Kidney (tissue), 14 donors: ENCODE measurements around the gene GZMM. TPM values are rescaled to one million over a fixed set of nuclear protein-coding genes. Genes with fewer than 3 reads are reported as not detected.

ENCODE experiments used
- DNase-seq, 5 donors: peaks; one replicate each; pipeline ENCODE4 v3.0.0-alpha.2; 2013 to 2020
- FAIRE-seq: peaks from 2 replicates; lab custom pipeline; 2012; peaks lifted over from hg19 to GRCh38; lab: Jason Lieb, UNC
- H3K27ac ChIP-seq, 2 donors: one replicate each; pipeline ENCODE4 v1.7.0; 2013; ENCODE audit warnings: low read depth in 2 of 2, low read length in 2 of 2, inconsistent platforms in 1 of 2
- H3K27me3 ChIP-seq: one replicate; pipeline ENCODE4 v1.7.1; 2013; ENCODE audit warnings: low read length, inconsistent platforms; ENCODE audit not compliant: control insufficient read depth, insufficient read depth
- H3K36me3 ChIP-seq, 3 donors: one replicate each; pipeline versions ENCODE4 v1.7.0 to v1.7.1; 2013; ENCODE audit warnings: low read length in 3 of 3, control low read depth in 1 of 3, inconsistent platforms in 1 of 3; ENCODE audit not compliant: insufficient read depth in 3 of 3, control insufficient read depth in 2 of 3
- H3K4me1 ChIP-seq, 3 donors: one replicate each; pipeline versions ENCODE4 v1.7.0 to v1.7.1; 2013; ENCODE audit warnings: low read length in 3 of 3, inconsistent platforms in 1 of 3, low read depth in 1 of 3; ENCODE audit not compliant: control insufficient read depth in 2 of 3, insufficient read depth in 2 of 3
- H3K4me3 ChIP-seq, 3 donors: one replicate each; pipeline versions ENCODE4 v1.7.0 to v1.8.1; 2013; ENCODE audit warnings: low read length in 3 of 3, control low read depth in 1 of 3, inconsistent platforms in 1 of 3
- H3K9ac ChIP-seq, 3 donors: one replicate each; pipeline versions ENCODE4 v1.7.0 to v1.7.1; 2013; ENCODE audit warnings: low read length in 3 of 3, control low read depth in 1 of 3, inconsistent platforms in 1 of 3
- H3K9me3 ChIP-seq, 3 donors: one replicate each; pipeline versions ENCODE4 v1.7.0 to v1.7.1; 2013; ENCODE audit warnings: low read length in 3 of 3, control low read depth in 1 of 3, inconsistent platforms in 1 of 3; ENCODE audit not compliant: control insufficient read depth in 2 of 3, insufficient read depth in 1 of 3
- intact Hi-C: fragments of 100-400 bp; cut with DNase I; formaldehyde crosslinking; loops from one replicate; pipeline ENCODE4 v1.11.1; 2022
- polyA plus RNA-seq: library from polyadenylated mRNA; stranded (reverse); fragments of 350-450 nt; fragmentation: Illumina TruSeq; extraction: RNeasy Lipid Tissue Mini Kit (QIAGEN cat#74804); gene quantifications from one replicate; pipeline ENCODE4 v1.2.3, GENCODE V29; 2014; ENCODE audit warnings: low read depth, low replicate concordance; ENCODE audit not compliant: insufficient read depth
- total RNA-seq: library from RNA; stranded (reverse); fragmentation: NEBNext Ultra II Directional; extraction: Animal tissue kit (Norgen Biotek cat#: 25700); gene quantifications from one replicate; pipeline ENCODE4 v1.2.1, GENCODE V29; 2021
- TF ChIP-seq, protein P1 (sequence below): IDR thresholded peaks from 3 replicates; pipeline ENCODE4 v1.5.1; 2012; ENCODE audit warnings: mild to moderate bottlenecking, moderate library complexity, borderline replicate concordance; ENCODE audit not compliant: insufficient read depth; ENCODE audit errors: extremely low read depth
- donor health status: control.
- donor health status: control.
- donor health status: control.
- donor health status: control.
- donor health status: control.
- donor health status: DM: yes; HTN: yes; CAD: no.
- donor health status: Normal renal cell carcinoma (clear cell type).

Gene GZMM
- total and polyA plus RNA-seq, 2 donors from 2014 or later: 2.8 TPM; not detected in 1

DNA sequence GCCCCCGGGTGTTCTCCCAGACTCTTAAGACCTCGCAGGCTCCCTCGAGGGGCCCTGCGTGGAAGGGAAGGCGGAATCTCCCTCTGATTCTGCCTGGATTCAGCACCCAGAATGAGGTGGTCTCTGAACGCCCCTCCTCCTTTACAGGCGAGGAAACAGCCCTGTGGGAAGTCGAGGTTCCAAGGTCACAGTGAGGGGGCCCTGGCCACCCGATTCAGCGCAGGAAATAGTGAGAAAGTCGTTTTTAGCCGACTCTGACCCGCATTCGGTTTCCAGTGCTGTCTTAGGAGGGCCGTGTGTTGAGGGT is 29.6 kb downstream of the GZMM start:
- H3K27ac ChIP-seq: peak overlapping the region; percentile 83 to 89
- TF ChIP-seq, protein P1, sequence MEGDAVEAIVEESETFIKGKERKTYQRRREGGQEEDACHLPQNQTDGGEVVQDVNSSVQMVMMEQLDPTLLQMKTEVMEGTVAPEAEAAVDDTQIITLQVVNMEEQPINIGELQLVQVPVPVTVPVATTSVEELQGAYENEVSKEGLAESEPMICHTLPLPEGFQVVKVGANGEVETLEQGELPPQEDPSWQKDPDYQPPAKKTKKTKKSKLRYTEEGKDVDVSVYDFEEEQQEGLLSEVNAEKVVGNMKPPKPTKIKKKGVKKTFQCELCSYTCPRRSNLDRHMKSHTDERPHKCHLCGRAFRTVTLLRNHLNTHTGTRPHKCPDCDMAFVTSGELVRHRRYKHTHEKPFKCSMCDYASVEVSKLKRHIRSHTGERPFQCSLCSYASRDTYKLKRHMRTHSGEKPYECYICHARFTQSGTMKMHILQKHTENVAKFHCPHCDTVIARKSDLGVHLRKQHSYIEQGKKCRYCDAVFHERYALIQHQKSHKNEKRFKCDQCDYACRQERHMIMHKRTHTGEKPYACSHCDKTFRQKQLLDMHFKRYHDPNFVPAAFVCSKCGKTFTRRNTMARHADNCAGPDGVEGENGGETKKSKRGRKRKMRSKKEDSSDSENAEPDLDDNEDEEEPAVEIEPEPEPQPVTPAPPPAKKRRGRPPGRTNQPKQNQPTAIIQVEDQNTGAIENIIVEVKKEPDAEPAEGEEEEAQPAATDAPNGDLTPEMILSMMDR: no peak
- peak overlapping the region; percentile 2 to 74 (median 63) for H3K9ac ChIP-seq
- H3K4me1 ChIP-seq: peaks cover 0 to 36% (median 9%) of the 10 kb centered on the region in 3 donors
- peak overlapping the region; percentile 53 to 84 (median 75) for H3K4me3 ChIP-seq
- intact Hi-C loops: no loop called here
- FAIRE-seq: no peak
- no peaks in the 10 kb centered on the region for H3K27me3 ChIP-seq
- DNase-seq: peak in 1 of 5 donors; percentile 71
- H3K36me3 ChIP-seq: no peaks in the 10 kb centered on the region
- H3K9me3 ChIP-seq: no peaks in the 10 kb centered on the region

DNA sequence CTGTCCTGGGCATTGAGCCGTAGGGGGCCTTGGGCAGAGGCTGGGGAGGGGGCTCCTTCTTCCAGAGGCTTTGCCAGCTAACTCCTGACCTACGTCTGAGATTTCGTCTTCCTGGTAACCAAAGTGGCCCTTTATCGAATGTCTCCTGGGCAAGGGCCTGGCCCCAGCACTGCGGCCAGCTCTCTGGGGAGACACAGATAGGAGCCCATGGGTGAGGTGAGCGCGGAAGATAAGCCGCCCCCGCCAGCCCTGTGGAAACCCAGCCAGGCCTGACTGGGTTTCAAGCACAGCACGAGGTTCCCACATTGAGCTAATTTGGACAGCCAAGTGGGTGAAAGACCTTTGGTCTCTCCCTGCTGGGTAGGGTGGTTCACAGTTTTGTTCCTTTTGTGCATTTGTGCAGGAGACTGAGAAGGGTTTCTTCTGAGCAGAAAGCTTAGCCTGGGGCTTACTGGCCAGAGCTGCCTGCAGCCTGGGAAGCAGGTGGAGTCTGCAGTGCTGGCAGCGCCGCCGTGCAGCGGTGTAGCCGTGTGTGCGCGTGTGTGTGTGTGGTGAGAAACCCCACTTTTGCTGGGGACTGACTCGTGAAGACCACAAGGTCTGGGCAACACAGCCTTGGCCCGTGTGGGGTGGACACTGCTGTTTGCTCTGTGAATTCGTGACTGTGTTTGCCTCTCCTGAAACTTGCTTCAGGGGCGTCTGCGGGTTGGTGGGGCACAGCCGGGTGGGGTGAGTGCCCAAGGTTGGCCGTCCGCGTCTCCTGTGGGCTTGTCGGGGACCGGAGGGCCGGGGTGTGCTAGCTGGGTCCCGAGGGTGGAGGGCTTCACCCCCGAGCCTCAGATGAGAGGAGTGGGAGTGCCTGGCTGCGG is 31.0 kb downstream of the GZMM start:
- Histone ChIP-seq H3K9ac (peak overlapping the region in 1 of 3 donors; percentile 61), H3K36me3 (peaks cover 0 to 6% (median 0%) of the 10 kb centered on the region in 3 donors), H3K9me3 (no peaks in the 10 kb centered on the region), H3K4me3 (peak overlapping the region in 2 of 3 donors; percentile 40 to 44), H3K27me3 (no peaks in the 10 kb centered on the region), H3K27ac (peak overlapping the region; percentile 62 to 81), H3K4me1 (peaks cover 0 to 36% (median 9%) of the 10 kb centered on the region in 3 donors)
- TF ChIP-seq, protein P1: no peak
- intact Hi-C loops: no loop called here
- peak; percentile 48 to 74 (median 60) for DNase-seq
- FAIRE-seq: no peak

DNA sequence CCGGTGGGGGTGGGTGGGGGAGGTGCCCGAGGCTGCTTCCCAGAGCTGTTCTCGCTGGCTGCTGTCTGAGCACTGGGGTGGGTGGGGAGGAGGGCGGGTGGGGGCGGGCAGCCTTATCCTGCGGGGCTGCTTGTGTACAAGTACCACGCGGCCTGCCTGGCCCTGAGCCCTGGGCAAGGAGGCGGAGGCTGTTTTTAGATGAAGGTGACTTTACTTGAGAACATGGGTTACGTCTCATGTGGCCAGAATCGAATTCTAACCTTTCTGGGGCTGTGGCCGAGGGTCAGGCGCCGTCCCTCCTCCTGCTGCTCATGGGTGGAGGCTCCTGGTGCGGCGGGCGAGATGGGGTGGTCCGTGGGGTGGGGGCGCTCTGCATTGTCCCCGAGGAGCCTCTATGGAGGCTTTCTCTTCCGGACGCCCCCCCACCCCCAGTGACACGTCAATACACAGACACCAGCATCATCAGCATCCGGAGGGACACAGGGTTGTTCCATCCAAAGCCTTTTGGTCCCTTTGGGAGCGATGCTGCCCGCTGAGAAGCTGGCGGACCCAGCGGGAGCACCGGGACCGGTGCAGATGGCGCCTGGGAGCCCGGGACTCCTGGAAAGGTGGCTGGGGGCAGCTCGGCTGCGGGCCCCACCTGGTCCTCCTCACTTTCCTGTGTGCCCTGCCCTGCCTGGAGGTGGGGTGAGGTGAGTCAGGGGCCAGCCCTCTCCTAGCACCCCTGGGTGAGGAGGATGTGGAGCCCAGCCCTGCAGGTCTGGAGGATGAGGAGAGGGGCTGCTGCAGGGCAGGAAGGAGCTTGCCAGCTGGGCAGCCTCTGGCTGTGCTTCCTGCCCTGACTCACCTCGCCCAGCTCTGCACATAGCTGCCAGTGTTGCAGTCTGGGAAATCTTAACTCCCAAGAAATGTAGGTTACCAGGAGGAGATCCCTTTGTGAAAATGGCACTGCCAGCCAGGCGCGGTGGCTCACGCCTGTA is 32.0 kb downstream of the GZMM start:
- Histone ChIP-seq H3K36me3 (peaks cover 0 to 8% (median 0%) of the 10 kb centered on the region in 3 donors), H3K4me3 (peak overlapping the region in 1 of 3 donors; percentile 44), H3K9ac (peak overlapping the region in 1 of 3 donors; percentile 51), H3K27me3 (no peaks in the 10 kb centered on the region), H3K27ac (peak overlapping the region; percentile 74 to 83), H3K4me1 (peaks cover 0 to 35% (median 9%) of the 10 kb centered on the region in 3 donors), H3K9me3 (no peaks in the 10 kb centered on the region)
- intact Hi-C loops: no loop called here
- FAIRE-seq: no peak
- TF ChIP-seq, protein P1: no peak
- DNase-seq: peak in 4 of 5 donors; percentile 44 to 83 (median 64)
